GM19240 (cell line): ENCODE data around the gene FOXO1.

Experiments used
- DNase-seq: peaks from one replicate; pipeline ENCODE4 v3.0.0; 2011; ENCODE audit warnings: low spot score; ENCODE audit not compliant: insufficient read length

FOXO1 gene

DNA sequence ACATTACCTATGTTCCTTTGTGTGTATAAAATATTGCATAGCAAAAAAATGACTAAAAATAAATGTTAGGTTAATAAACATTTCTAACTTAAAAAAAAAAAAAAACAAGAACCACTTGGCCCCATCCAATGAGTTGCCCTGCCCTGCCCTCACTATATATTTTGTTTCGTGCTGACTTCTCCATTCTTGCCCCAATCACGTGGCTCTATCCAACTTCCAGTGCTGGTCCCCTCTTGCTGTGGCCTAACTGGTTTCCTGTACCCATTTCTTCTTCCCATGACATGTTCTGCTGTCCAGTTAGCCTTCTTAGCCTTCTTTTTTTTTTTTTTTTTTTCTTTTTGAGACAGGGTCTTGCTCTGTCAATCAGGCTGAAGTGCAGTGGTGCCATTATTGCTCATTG, 151.6 kb downstream of the FOXO1 start:
- no peak for DNase-seq

DNA sequence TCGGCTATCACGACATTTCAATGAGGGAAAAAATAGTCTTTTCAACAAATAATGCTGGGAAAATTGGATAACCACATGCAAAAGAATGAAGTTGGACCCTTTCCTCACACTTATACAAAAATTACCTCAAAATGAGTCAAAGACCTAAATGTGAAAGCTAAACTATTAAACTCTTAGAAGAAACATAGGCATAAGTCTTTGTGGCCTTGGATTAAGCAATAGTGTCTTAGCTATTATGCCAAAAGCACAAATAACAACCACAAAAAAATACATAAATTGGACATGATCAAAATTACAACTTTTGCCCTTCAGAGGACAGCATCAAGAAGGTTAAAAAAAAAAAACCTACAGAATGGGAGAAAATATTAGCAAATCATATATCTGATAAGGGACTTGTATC, 156.6 kb downstream of the FOXO1 start:
- no peak for DNase-seq

DNA sequence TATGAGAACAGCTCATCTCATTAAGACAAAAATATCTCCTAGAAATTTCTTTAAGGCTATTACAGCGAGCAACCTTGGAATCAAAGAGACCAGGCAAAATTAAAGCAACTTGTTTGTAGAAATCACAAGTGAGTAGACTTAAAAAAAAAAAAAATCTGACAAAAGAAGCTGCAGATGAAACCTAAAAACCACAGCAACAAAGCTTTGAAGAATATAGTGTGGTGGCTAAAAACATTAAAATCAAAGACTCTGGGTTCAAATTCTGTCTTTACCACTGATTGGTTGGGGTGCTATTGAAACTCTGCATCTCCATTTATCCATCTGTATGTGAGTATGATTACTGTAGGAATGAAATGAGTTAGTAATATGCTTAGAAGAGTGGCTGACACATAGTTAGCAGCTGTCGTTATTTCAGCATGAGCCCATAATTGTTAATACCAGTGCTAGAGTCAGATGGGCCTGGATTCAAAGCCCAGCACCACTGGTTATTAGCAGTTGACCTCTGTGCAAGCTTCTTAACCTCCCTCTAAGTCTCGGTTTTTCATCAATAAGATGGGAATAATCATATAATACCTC, 157.6 kb downstream of the FOXO1 start:
- DNase-seq: no peak

DNA sequence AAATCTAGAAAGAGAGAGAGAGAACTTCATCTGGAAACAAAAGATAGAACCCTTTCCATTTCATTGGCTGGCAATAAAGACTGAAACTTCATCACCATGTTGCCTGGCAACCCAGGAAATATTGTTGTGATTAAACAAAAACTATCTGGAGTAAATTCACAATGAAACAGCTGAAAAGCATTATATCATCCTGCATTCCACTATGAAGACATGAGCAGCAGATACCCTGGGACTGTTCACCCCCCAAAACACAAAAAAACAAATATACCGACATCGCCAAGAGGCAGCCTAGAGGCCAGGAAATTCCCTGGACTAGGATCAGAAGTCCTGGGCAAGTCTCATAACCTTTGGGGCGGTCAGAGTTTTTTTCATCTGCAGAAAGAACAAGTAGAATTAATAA, 158.3 kb downstream of the FOXO1 start:
- no peak for DNase-seq

DNA sequence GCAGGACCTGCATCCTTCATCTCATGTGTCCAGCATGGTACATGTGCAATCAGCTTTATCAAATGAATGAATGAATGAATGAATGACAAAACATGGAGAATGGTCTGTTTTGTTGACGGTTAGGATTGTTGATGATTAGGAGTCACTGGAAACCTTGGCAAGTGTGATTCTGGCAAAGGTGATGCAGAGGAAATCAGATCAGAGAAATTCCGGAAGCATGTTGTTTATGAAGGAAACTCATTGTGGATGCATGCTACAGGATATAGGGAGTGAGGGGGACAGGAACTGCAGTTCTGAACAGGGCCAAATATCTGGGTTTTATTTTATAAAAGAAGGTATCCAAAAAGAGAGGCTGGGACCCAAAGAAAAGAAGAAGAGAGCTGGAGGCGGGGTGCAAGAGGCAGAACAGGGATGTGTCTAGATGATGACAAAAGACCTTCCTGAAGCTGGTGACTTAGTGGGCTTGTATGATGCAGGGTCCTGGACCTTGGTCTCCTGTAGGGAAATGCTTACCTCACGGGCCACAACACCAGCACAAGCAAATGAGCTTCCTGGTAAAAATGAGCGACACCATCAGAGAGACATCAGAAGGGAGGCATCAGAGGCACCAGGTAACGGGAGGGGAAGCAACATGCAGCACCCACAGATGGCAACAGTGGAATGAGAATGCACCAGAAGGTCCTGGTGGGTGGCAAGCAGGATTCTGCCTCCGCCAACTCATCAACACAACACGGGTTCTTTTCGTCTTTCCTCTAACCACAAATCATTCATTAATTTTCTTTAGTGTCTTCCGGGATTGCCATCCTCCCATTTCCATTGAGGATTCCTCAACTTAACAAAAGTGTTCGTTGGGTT, 159.6 kb downstream of the FOXO1 start:
- no peak for DNase-seq
